Subcutaneous abdominal adipose tissue (tissue), 5 donors: ENCODE data around the gene TTPAL.

Source experiments
- H3K27ac ChIP-seq: one replicate; pipeline ENCODE4 v1.7.0; 2013; ENCODE audit warnings: low read depth, mild to moderate bottlenecking, inconsistent platforms, low read length, moderate library complexity
- H3K27me3 ChIP-seq, 5 donors: one replicate each; pipeline ENCODE4 v1.7.0; 2013; ENCODE audit warnings: low read length in 5 of 5, inconsistent platforms in 1 of 5; ENCODE audit not compliant: control insufficient read depth in 5 of 5, insufficient read depth in 4 of 5
- H3K36me3 ChIP-seq, 5 donors: one replicate each; pipeline ENCODE4 v1.7.0; 2013; ENCODE audit warnings: low read length in 5 of 5; ENCODE audit not compliant: control insufficient read depth in 5 of 5, insufficient read depth in 5 of 5
- H3K4me1 ChIP-seq, 5 donors: one replicate each; pipeline ENCODE4 v1.7.0; 2013; ENCODE audit warnings: low read length in 5 of 5, mild to moderate bottlenecking in 3 of 5, moderate library complexity in 1 of 5; ENCODE audit not compliant: control insufficient read depth in 5 of 5, insufficient read depth in 5 of 5
- H3K4me3 ChIP-seq, 5 donors: one replicate each; pipeline ENCODE4 v1.7.0; 2013; ENCODE audit warnings: low read length in 5 of 5, low read depth in 1 of 5
- H3K9ac ChIP-seq, 5 donors: one replicate each; pipeline ENCODE4 v1.7.0; 2013; ENCODE audit warnings: low read length in 5 of 5, mild to moderate bottlenecking in 4 of 5, moderate library complexity in 3 of 5
- H3K9me3 ChIP-seq, 5 donors: one replicate each; pipeline ENCODE4 v1.7.0; 2013; ENCODE audit warnings: low read length in 5 of 5; ENCODE audit not compliant: control insufficient read depth in 5 of 5
- donor health status: healthy.
- donor health status: healthy.
- donor health status: healthy.
- donor health status: healthy.
- donor health status: healthy.

TTPAL gene

GRCh38 chr20:44481719-44482416 is 6.2 kb downstream of the TTPAL start:
- no peak overlapping the region for H3K4me3 ChIP-seq
- peaks cover 10 to 46% (median 29%) of the 10 kb centered on the region in 5 donors for H3K36me3 ChIP-seq
- H3K27me3 ChIP-seq: no peaks in the 10 kb centered on the region
- peaks cover 4 to 24% (median 17%) of the 10 kb centered on the region in 5 donors for H3K4me1 ChIP-seq
- no peaks in the 10 kb centered on the region for H3K9me3 ChIP-seq
- H3K27ac ChIP-seq: no peak overlapping the region
- H3K9ac ChIP-seq: no peak overlapping the region

GRCh38 chr20:44483112-44483511 is 7.4 kb downstream of the TTPAL start:
- Histone ChIP-seq H3K4me1 (peaks cover 4 to 24% (median 17%) of the 10 kb centered on the region in 5 donors), H3K36me3 (peaks cover 10 to 55% (median 32%) of the 10 kb centered on the region in 5 donors), H3K9ac (no peak overlapping the region), H3K27me3 (no peaks in the 10 kb centered on the region), H3K27ac (no peak overlapping the region), H3K4me3 (no peak overlapping the region), H3K9me3 (no peaks in the 10 kb centered on the region)

GRCh38 chr20:44485078-44485829 is 9.6 kb downstream of the TTPAL start:
- H3K4me1 ChIP-seq: peaks cover 4 to 18% (median 14%) of the 10 kb centered on the region in 5 donors
- H3K4me3 ChIP-seq: no peak overlapping the region
- peaks cover 14 to 69% (median 45%) of the 10 kb centered on the region in 5 donors for H3K36me3 ChIP-seq
- no peaks in the 10 kb centered on the region for H3K9me3 ChIP-seq
- H3K9ac ChIP-seq: no peak overlapping the region
- peak overlapping the region; percentile 71 for H3K27ac ChIP-seq
- H3K27me3 ChIP-seq: no peaks in the 10 kb centered on the region

- Histone ChIP-seq H3K27me3 (no peaks in the 10 kb centered on the region), H3K4me3 (no peak overlapping the region), H3K36me3 (peaks cover 18 to 68% (median 40%) of the 10 kb centered on the region in 5 donors), H3K4me1 (peaks cover 4 to 17% (median 14%) of the 10 kb centered on the region in 5 donors), H3K9me3 (no peaks in the 10 kb centered on the region), H3K27ac (peak overlapping the region; percentile 71), H3K9ac (no peak overlapping the region)
Observed at GRCh38 chr20:44485830-44486198, 10.1 kb downstream of the TTPAL start.

GRCh38 chr20:44488551-44488950 is 12.9 kb downstream of the TTPAL start:
- peaks cover 20 to 75% (median 52%) of the 10 kb centered on the region in 5 donors for H3K36me3 ChIP-seq
- no peak overlapping the region for H3K27ac ChIP-seq
- peaks cover 0 to 24% (median 13%) of the 10 kb centered on the region in 5 donors for H3K4me1 ChIP-seq
- H3K4me3 ChIP-seq: no peak overlapping the region
- no peaks in the 10 kb centered on the region for H3K27me3 ChIP-seq
- H3K9me3 ChIP-seq: no peaks in the 10 kb centered on the region
- H3K9ac ChIP-seq: no peak overlapping the region

GRCh38 chr20:44489223-44489622 is 13.5 kb downstream of the TTPAL start:
- Histone ChIP-seq H3K4me1 (peaks cover 0 to 24% (median 13%) of the 10 kb centered on the region in 5 donors), H3K36me3 (peaks cover 19 to 76% (median 55%) of the 10 kb centered on the region in 5 donors), H3K27ac (no peak overlapping the region), H3K27me3 (no peaks in the 10 kb centered on the region), H3K9me3 (no peaks in the 10 kb centered on the region), H3K9ac (no peak overlapping the region), H3K4me3 (no peak overlapping the region)

GRCh38 chr20:44489931-44490330 is 14.3 kb downstream of the TTPAL start:
- no peak overlapping the region for H3K9ac ChIP-seq
- H3K36me3 ChIP-seq: peaks cover 23 to 78% (median 58%) of the 10 kb centered on the region in 5 donors
- H3K27me3 ChIP-seq: no peaks in the 10 kb centered on the region
- H3K9me3 ChIP-seq: no peaks in the 10 kb centered on the region
- H3K4me3 ChIP-seq: no peak overlapping the region
- H3K27ac ChIP-seq: no peak overlapping the region
- H3K4me1 ChIP-seq: peaks cover 0 to 24% (median 13%) of the 10 kb centered on the region in 5 donors

GRCh38 chr20:44491635-44492395 is 16.1 kb downstream of the TTPAL start:
- H3K27me3 ChIP-seq: no peaks in the 10 kb centered on the region
- peaks cover 36 to 87% (median 72%) of the 10 kb centered on the region in 5 donors for H3K36me3 ChIP-seq
- peak overlapping the region; percentile 61 for H3K27ac ChIP-seq
- no peaks in the 10 kb centered on the region for H3K9me3 ChIP-seq
- H3K9ac ChIP-seq: no peak overlapping the region
- H3K4me3 ChIP-seq: no peak overlapping the region
- peaks cover 0 to 16% (median 9%) of the 10 kb centered on the region in 5 donors for H3K4me1 ChIP-seq

GRCh38 chr20:44494266-44494665 is 18.6 kb downstream of the TTPAL start:
- H3K27ac ChIP-seq: no peak overlapping the region
- no peaks in the 10 kb centered on the region for H3K27me3 ChIP-seq
- H3K4me1 ChIP-seq: peaks cover 0 to 16% (median 9%) of the 10 kb centered on the region in 5 donors
- H3K4me3 ChIP-seq: no peak overlapping the region
- H3K36me3 ChIP-seq: peaks cover 56 to 90% (median 80%) of the 10 kb centered on the region in 5 donors
- H3K9me3 ChIP-seq: no peaks in the 10 kb centered on the region
- no peak overlapping the region for H3K9ac ChIP-seq
